Measurements from ENCODE around the gene CFB.

DNA sequence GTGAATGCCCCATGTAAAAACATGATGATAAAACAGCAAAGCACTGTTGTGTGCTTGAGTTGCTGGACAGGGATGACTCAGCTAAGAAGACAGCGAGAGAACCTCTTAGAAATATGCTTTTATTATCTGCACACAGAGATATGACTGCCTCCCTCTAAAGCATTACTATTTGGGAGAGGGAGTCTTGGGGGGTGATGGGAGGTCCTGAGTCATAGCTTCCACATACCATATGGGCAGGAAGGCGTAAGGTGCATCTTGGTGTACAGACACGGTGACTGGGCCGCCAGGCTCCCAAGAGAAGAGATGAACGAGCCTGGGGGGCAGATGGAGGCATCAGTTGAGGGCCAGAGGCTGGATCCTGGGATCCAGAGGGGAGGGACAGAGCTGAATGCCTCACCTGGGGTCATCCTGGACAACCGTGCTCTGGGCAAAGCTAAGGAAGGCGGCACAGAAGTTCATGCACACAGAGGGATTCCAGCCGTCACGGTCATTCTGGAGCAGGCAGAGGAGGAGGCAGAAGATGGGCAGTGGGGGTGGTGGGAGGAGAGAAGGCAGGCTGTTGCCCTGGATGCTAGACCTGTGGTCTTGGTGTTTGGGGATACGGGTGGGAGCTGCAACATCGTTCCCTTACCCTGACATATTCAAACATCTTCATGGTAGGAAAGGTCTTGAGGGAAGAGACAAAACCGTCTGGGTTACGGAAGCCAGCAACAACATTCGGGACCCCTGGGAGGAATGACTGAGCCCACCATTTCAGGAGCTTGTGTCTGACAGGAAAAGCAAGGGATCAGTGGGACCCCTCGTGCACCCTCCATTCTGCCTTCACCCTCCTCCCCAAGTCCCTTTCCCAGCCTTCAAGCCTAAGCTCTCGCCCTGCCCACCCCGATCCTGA is 24.1 kb downstream of the CFB start:
- TF ChIP-seq CTCF (conservative IDR thresholded peaks at IDR 0.05 in 1 of 2, IDR thresholded peaks at IDR 0.05 in 1 of 2; ENCODE audit: extremely low read depth in 1 of 2, insufficient read depth in 1 of 2, low read depth in 1 of 2, low read length in 2 of 2) (no peak), EZH2 (IDR thresholded peaks at IDR 0.05; ENCODE audit: borderline replicate concordance, low read length) (no peak)
